Kidney glomerular epithelial cell (primary cell): Measurements from ENCODE around the gene PAN3.

Source experiments
- DNase-seq: peaks from one replicate; lab custom pipeline; 2025; lab: John Stamatoyannopoulos, UW

The PAN3 gene

GRCh38 chr13:28337166-28338005 is 199.0 kb downstream of the PAN3 start:
- DNase-seq = no peak

- DNase-seq = no peak
These were observed 199.7 kb downstream of the PAN3 start for GRCh38 chr13:28338006-28338574.

GRCh38 chr13:28338742-28339141 is 200.4 kb downstream of the PAN3 start:
- DNase-seq = no peak

GRCh38 chr13:28339419-28339818 is 201.1 kb downstream of the PAN3 start:
- no peak for DNase-seq

GRCh38 chr13:28340272-28340793 is 202.0 kb downstream of the PAN3 start:
- peak; percentile 20 for DNase-seq

DNA sequence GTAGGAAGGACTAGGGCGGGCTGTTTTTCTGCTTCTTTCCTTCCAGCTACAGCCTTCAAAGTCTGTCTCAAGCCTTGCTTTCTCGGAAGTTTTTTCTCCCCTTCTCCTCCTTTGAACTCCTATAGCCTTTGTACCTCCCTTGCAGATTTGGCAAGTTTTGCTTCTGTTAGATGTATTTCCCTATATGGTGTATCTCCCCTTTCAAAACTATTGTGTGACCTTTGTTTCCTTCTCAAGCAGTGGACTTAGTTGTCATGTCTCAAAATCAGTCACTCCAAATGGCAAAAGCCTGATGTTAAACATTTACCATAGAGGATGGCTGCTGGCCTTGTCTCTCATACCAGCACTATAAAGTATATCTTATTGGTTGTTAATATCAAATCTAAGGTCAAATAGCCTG is 203.9 kb downstream of the PAN3 start:
- no peak for DNase-seq

DNA sequence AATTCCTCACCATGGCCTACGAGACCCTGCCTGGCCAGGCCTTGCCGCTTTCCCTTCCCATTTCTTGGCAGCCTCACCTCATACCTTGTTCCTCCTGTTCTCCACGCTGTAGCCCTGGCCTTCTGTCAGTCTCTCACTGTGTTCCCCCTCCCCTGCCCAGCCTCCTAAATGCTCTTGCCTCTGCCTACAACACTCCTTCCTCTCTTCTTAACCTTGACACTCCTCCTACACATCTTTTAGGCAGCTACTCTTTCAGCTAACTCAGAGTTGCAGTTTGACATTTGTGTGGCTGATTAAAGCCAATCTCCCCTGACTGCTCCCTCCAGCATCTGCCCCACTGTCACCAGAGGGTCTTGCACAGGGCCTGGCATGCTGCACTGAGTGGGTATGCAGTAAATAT is 205.8 kb downstream of the PAN3 start:
- no peak for DNase-seq
